A673 (cell line): Measurements from ENCODE around the gene FAM168B.

ENCODE experiments used
- EZH2 ChIP-seq: fragments of 200-600 bp; sonication (generic); IDR thresholded peaks from 2 replicates; pipeline ENCODE4 v1.6.1; 2017; ENCODE audit warnings: borderline replicate concordance, low read depth, mild to moderate bottlenecking, mixed read lengths, antibody characterized with exemption, low read length; ENCODE audit not compliant: poor library complexity, severe bottlenecking
- TF ChIP-seq, protein P1 (sequence below): fragments of 300-800, 200-600 bp; sonication (generic); conservative IDR thresholded peaks from 2 replicates; pipeline ENCODE4 v1.5.1; 2017; ENCODE audit warnings: low read depth, mild to moderate bottlenecking, antibody characterized with exemption, low read length, moderate library complexity, mixed read lengths

GRCh38 chr2:131125195-131125757, 32.0 kb upstream of the FAM168B start:
- TF ChIP-seq, protein P1, sequence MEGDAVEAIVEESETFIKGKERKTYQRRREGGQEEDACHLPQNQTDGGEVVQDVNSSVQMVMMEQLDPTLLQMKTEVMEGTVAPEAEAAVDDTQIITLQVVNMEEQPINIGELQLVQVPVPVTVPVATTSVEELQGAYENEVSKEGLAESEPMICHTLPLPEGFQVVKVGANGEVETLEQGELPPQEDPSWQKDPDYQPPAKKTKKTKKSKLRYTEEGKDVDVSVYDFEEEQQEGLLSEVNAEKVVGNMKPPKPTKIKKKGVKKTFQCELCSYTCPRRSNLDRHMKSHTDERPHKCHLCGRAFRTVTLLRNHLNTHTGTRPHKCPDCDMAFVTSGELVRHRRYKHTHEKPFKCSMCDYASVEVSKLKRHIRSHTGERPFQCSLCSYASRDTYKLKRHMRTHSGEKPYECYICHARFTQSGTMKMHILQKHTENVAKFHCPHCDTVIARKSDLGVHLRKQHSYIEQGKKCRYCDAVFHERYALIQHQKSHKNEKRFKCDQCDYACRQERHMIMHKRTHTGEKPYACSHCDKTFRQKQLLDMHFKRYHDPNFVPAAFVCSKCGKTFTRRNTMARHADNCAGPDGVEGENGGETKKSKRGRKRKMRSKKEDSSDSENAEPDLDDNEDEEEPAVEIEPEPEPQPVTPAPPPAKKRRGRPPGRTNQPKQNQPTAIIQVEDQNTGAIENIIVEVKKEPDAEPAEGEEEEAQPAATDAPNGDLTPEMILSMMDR: no peak
- no peak for TF ChIP-seq EZH2
